PC-9 (cell line): Measurements from ENCODE around the gene ARPC1B. TPM values are rescaled to one million over a fixed set of nuclear protein-coding genes. Genes with fewer than 3 reads are reported as not detected.

Source experiments
- BruUV-seq: library from RNA; stranded (reverse); fragments of 400-500 nt; replicated peaks from 2 replicates; lab custom pipeline; 2021; lab: Mats Ljungman, UMichigan
- CTCF ChIA-PET: fragments of 300-600 bp; sonication (Branson Sonifier 250); formaldehyde crosslinking; loops from one replicate; lab custom pipeline; 2022; ENCODE audit warnings: antibody characterized with exemption; lab: Charles Lee
- POLR2A ChIA-PET: fragments of 300-600 bp; sonication (Branson Sonifier 250); formaldehyde crosslinking; loops from one replicate; lab custom pipeline; 2022; ENCODE audit warnings: antibody characterized with exemption; ENCODE audit not compliant: unreplicated experiment; lab: Charles Lee
- DNase-seq, 2 experiments: peaks; one replicate each; pipeline versions ENCODE4 v3.0.0 to v3.0.0-alpha.2; 2015 to 2022; ENCODE audit warnings: mixed read lengths in 1 of 2
- H2AFZ ChIP-seq: fragments of 200-600 bp; sonication (generic); 2 replicates; pipeline ENCODE4 v1.8.1; 2017; ENCODE audit warnings: antibody characterized with exemption
- H3F3A ChIP-seq: fragments of 200-600 bp; sonication (generic); 2 replicates; pipeline ENCODE4 v1.8.1; 2017; ENCODE audit warnings: antibody characterized with exemption, mild to moderate bottlenecking, low read depth; ENCODE audit not compliant: insufficient read depth
- H3K27ac ChIP-seq: fragments of 200-600 bp; sonication (generic); 2 replicates; pipeline ENCODE4 v1.6.1; 2016; ENCODE audit warnings: mixed run types
- H3K27me3 ChIP-seq: fragments of 200-600 bp; sonication (generic); 2 replicates; pipeline ENCODE4 v1.6.1; 2016; ENCODE audit warnings: low read depth, mixed run types; ENCODE audit not compliant: insufficient read depth
- H3K36me3 ChIP-seq: fragments of 200-600 bp; sonication (generic); 2 replicates; pipeline ENCODE4 v1.6.1; 2016; ENCODE audit warnings: low read depth, mixed run types
- H3K4me1 ChIP-seq: fragments of 200-600 bp; sonication (generic); replicated peaks from 2 replicates; pipeline ENCODE4 v1.6.1; 2016; ENCODE audit warnings: mixed run types; ENCODE audit not compliant: insufficient read depth
- H3K4me2 ChIP-seq: fragments of 200-600 bp; sonication (generic); 2 replicates; pipeline ENCODE4 v1.6.1; 2017; ENCODE audit warnings: mixed run types
- H3K4me3 ChIP-seq: fragments of 200-600 bp; sonication (generic); 2 replicates; pipeline ENCODE4 v1.6.1; 2016; ENCODE audit warnings: mixed run types
- H3K79me2 ChIP-seq: fragments of 200-600 bp; sonication (generic); 2 replicates; pipeline ENCODE4 v1.6.1; 2017; ENCODE audit warnings: low read depth, mixed run types
- H3K9me2 ChIP-seq: fragments of 200-600 bp; sonication (generic); 2 replicates; pipeline ENCODE4 v1.8.1; 2017; ENCODE audit warnings: mild to moderate bottlenecking; ENCODE audit not compliant: insufficient read depth
- H3K9me3 ChIP-seq: fragments of 200-600 bp; sonication (generic); 2 replicates; pipeline ENCODE4 v1.8.1; 2016; ENCODE audit warnings: low read depth; ENCODE audit not compliant: insufficient read depth
- H4K20me1 ChIP-seq: fragments of 200-600 bp; sonication (generic); 2 replicates; pipeline ENCODE4 v1.8.1; 2017; ENCODE audit not compliant: insufficient read depth
- CTCF ChIP-seq: fragments of 200-600 bp; sonication (generic); conservative IDR thresholded peaks from 2 replicates; pipeline ENCODE4 v1.6.1; 2017; ENCODE audit warnings: mixed run types, antibody characterized with exemption, mild to moderate bottlenecking, moderate library complexity
- EZH2 ChIP-seq: fragments of 200-600 bp; sonication (generic); IDR thresholded peaks from 2 replicates; pipeline ENCODE4 v1.8.0; 2017; ENCODE audit warnings: antibody characterized with exemption, low read depth
- intact Hi-C: fragments of 100-400 bp; cut with micrococcal nuclease; formaldehyde crosslinking; loops from one replicate; pipeline ENCODE4 v1.10.0; 2022; ENCODE audit not compliant: unreplicated experiment
- total RNA-seq: library from RNA; stranded (reverse); gene quantifications from 2 replicates; pipeline ENCODE4 v1.2.3, GENCODE V29; 2021

The ARPC1B gene
- total RNA-seq, 1 experiment from 2014 or later: 276 TPM

DNA sequence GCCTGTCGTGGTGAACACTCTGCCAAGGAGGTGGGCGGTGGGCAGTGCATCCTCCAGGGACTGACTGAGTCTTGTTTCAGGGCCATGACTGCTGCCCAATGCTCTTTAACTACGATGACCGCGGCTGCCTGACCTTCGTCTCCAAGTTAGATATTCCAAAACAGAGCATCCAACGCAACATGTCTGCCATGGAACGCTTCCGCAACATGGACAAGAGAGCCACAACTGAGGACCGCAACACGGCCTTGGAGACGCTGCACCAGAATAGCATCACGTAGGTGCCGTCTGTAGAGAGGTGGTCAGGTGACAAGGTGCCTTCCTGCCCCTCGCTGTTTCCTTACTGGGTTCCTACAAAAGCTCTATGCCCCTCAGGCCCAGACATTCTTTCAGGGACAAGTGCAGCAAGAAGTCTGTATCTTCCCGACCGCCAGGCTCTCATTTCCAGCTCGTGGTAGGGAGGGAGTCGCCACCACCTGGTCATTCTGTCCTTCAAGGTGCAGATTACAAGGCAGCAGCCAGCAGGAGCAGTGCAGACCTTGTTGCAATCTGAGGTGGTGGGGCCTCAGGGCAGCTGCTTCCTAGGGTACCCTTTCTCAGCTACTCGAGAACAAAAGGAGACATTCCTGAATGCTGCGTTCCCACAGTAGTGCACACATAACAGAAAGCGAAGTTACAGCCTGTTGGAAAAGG, 14.9 kb upstream of the ARPC1B start:
- Histone ChIP-seq H3K4me1 (no peaks in the 10 kb centered on the region), H3K9me3 (no peaks in the 10 kb centered on the region), H3K79me2 (no peaks in the 10 kb centered on the region), H3K27me3 (no peaks in the 10 kb centered on the region), H4K20me1 (peaks cover 8% of the 10 kb centered on the region), H3K4me3 (no peak overlapping the region), H3F3A (peaks cover 15% of the 10 kb centered on the region; the same call in 1 of the 2 replicates), H3K9me2 (no peaks in the 10 kb centered on the region), H3K27ac (no peak overlapping the region), H3K36me3 (0 out of 2 replicates have a peak, but pooled peaks cover 5% of the 10 kb centered on the region), H2AFZ (no peak overlapping the region), H3K4me2 (no peak overlapping the region)
- BruUV-seq: no TSS peak
- intact Hi-C loops: no loop called here
- POLR2A ChIA-PET: no interaction called here
- CTCF ChIA-PET: no interaction called here
- DNase-seq: no peak
- TF ChIP-seq EZH2: no peak
- no peak for TF ChIP-seq CTCF

GRCh38 chr7:99362801-99363200, 11.7 kb upstream of the ARPC1B start:
- Histone ChIP-seq H3K9me3 (no peaks in the 10 kb centered on the region), H4K20me1 (peaks cover 9% of the 10 kb centered on the region), H3K9me2 (no peaks in the 10 kb centered on the region), H3K27me3 (no peaks in the 10 kb centered on the region), H3F3A (peaks cover 18% of the 10 kb centered on the region; the same call in 1 of the 2 replicates), H3K79me2 (no peaks in the 10 kb centered on the region), H3K36me3 (peaks cover 9% of the 10 kb centered on the region), H3K4me1 (no peaks in the 10 kb centered on the region), H2AFZ (no peak overlapping the region), H3K4me3 (no peak overlapping the region), H3K4me2 (no peak overlapping the region), H3K27ac (no peak overlapping the region)
- ChIA-PET POLR2A (interaction anchor here (0.6 kb wide), 1 partner anchor 199 kb away, joined by 4 read pairs; no protein-coding TSS in a partner anchor), CTCF (no interaction called here)
- DNase-seq: no peak
- intact Hi-C loops: no loop called here
- TF ChIP-seq EZH2: no peak
- TF ChIP-seq CTCF: no peak
- BruUV-seq: no TSS peak

DNA sequence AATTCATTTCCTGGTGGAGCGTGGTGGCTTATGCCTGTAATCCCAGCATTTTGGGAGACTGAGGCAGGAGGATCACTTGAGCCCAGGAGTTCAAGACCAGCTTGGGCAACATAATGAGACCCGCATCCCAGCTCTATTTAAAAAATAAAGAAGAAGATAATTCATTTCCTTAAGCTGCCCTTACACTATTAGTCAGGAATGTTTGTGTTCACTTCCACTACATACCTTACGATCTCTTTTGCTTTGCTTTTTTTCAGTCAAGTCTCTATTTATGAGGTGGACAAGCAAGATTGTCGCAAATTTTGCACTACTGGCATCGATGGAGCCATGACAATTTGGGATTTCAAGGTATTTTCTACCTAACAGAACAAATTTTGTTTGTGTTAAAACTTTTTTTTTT, 11.2 kb upstream of the ARPC1B start:
- H3K4me1 ChIP-seq: no peaks in the 10 kb centered on the region
- H3K79me2 ChIP-seq: no peaks in the 10 kb centered on the region
- H3K4me2 ChIP-seq: no peak overlapping the region
- ChIA-PET CTCF (no interaction called here), POLR2A (no interaction called here)
- no peak for DNase-seq
- BruUV-seq: no TSS peak
- H4K20me1 ChIP-seq: peaks cover 9% of the 10 kb centered on the region
- no peaks in the 10 kb centered on the region for H3K9me2 ChIP-seq
- peaks cover 8% of the 10 kb centered on the region for H3K36me3 ChIP-seq
- TF ChIP-seq EZH2 (no peak), CTCF (no peak)
- no peak overlapping the region for H3K27ac ChIP-seq
- H3K9me3 ChIP-seq: no peaks in the 10 kb centered on the region
- no peak overlapping the region for H2AFZ ChIP-seq
- H3K27me3 ChIP-seq: no peaks in the 10 kb centered on the region
- H3K4me3 ChIP-seq: no peak overlapping the region
- intact Hi-C loops: no loop called here
- peaks cover 20% of the 10 kb centered on the region; the same call in 1 of the 2 replicates for H3F3A ChIP-seq
